NCI-H2107 treated with DMSO at 0.1 percent for 48 hours (cell line): ENCODE results near the gene GPATCH11.
A peak's percentile ranks its signal among the peaks of the same experiment; 100 is the strongest.

Source experiments
- DNase-seq: peaks from one replicate; lab custom pipeline; 2025; ENCODE audit not compliant: unreplicated experiment; lab: John Stamatoyannopoulos, UW

The GPATCH11 gene

DNA sequence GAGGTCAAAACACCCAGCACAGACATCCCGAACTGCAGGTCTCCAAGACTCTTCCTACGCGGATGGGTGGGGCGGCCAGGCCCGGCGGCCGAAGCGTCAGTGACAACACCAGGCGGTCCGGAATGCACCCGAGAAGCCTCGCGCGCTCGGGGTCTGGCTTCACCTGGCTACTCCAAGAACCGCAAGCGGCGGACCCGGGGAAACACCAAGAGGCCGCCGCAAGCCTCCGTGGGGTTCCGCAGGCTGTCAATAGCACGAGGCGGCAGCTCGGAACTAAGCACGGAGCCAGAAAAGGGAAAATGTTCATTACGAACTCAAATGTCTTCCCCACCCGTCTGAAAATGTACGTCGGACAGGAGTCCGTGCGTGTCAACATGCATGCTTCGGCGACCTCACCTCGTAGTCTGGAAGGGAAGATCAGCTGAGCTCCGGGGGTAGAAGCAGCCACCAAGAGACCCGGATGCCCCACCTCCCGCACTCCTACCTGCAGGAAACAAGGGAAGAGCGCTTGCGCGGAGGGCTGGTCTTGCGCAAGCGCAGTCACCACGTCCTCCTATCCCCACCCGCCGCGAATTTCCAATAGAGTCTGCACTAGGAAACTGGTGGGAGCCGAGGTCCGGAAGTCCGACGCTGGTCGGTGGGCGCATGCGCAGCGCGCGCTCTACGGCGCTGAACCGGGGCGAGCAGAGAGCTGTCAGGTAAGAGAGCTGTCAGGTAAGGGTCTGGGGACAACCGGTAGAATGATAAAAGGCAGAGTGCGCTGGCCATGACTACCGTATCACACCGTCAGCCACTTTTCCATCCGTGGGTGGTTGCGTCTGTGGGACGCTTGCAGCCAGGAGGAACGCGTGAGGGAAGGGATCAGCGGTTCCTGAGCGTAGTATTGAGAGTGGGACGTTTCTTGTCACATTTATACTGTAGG lies at the start of gene GPATCH11, which contains the start of gene HEATR5B:
TSS of gene GPATCH11 (plus strand) at position 646 of the 922 bp plus-strand sequence. CDS start 3,864 bp downstream, outside the sequence.
TSS of gene HEATR5B (minus strand) at position 500 of the 922 bp plus-strand sequence. CDS start 958 bp downstream, outside the sequence.
- peak; percentile 98 for DNase-seq

DNA sequence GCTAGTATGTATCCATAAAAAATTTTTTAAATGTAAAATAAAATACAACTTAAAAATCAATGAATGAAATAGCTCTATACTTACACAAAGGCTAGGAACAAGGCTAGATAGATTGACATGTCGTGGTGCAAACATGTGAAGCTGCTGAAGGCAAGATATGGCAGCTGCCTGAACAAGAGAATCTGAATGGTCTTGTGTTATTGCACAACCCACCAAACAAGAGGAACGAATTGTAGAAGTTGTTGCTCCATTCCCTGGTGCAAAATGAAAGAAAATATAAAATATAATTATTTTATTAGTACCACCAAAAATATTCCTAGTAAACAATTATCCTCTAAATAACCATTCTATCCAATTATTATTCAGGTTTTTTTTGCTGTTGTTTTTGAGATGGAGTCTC lies 46.5 kb upstream of the GPATCH11 start:
- no peak for DNase-seq

DNA sequence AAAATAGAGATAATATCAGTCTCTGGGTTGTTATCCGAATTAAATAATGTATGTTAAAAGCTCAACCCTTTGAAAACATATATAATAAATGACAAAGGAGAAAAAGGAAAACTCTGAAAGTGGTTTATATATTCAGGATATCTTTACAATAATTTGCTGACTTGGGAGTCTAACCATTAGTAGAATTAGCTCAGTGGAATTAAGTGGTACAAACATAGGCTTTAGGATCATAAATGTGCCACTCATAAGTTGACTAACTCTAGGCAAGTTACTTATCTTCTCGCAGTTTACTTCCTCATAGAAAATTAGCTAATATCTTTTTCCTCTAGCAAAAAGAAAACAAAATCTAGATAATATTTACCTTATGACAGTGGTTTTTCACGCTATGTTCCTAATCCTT lies 44.7 kb upstream of the GPATCH11 start:
- DNase-seq, result no peak

DNA sequence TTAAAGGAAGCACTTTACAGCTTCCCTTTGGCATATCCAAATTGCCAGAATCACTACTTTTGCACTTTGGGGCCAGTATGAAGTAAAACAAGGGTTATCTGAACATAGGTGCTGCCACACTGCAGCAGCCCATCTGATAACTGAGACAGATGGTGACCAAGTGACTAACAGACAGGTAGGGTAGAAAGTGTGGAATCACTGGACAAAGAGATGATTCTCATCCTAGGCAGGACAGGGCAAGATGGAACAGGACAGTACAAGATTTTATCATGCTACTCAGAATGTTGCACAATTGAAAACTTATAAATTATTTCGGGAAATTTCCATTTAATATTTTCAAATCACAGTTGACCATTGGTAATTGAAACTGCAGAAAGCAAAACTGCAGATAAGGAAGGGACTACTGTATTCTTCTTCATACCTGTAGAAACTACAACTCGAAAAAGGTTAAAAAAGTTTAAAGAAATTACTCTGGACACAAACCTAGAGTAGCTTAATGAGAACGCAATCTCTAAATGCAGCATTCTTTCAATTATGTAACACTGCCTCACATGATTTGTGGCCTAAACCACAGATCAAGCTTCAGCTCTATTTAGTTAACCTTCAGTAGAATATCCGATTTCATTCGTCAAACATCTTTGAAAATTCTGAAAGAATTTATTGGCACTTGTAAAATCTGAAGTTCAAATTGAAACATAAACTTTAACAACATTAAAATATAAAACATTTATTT lies 31.6 kb upstream of the GPATCH11 start:
- DNase-seq, result no peak

DNA sequence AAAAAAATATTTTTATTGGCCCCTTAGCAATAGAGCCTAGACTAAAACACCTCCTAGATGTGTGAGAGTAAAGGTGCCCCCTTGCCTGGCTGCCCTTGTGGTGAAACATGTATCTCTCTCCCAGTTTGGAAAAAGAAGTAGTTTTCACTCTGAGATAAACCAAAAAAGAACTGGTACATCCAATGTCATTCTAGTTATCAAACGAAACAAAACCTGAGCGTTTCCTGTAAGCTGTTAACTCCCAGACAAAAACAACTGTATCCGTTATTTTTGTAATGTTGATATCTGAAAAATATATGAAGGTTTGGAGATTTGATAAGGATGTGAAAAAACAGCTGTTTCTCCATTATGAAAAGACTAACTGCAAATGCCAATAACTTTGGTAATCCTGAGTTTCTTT lies 24.5 kb upstream of the GPATCH11 start:
- DNase-seq, result no peak

DNA sequence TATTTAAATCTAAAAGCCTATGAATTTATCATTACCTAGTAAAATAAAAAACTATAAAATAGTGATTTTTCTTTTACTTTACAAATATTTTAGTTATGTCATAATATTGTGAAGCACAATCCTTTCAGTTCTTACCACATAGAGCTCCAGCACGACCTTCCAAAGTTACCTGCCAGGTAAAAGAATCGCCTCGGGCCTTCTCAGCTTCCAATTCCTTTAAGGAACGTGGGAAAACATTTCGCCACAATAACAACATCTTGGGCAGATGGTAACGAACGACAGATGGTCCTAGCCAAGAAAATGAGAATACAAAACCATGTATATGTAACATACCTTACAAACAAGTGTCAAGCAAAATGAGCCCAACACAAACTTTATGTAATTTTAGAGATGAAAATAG lies 23.9 kb upstream of the GPATCH11 start:
- DNase-seq, result no peak

DNA sequence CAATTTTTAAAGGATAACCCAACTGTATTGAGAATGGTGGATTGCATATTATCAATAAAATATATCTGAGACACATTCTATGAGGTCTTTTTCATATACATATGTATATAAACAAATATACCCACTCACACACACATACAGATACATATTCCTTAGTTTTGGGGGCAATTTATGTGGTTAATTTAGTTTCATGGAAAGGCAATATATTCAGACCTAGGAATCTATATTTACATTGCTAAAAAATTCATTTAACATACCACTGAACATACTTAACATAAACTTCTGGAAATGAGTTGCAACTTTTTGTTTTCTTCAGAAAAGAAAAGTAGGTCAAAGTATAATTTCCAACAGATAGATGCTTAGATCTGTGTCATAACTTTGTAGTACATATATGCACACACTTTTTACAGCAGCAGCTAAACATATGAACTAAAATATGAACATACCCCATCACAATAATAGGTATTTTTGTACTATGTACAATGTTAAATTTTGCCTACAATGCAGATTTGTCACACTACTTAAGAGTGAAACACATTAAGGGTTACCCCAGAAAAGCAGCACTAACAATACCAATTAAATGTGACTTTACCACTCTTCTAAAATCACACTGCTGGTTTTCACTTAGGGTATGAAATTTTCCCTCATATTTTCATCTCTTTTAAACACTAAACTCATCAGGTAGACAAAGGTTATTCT lies 23.2 kb upstream of the GPATCH11 start:
- no peak for DNase-seq

DNA sequence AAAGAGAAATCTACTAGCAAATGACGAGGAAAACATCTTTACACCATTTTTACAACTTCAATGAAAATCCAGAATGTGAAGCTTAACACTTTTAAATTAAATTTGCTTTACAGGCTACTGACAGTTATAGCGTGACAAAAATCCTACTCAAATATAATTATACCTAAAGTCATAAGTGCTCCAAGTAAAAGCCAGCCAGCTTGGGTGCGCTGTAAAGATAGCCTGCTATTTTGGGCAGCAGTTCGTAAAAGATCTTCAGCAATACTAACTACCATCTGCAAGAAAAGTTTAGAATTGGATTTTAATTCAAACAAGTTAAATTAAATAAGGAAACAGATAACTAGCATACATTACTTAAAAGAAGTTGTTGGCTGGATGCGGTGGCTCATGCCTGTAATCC lies 22.5 kb upstream of the GPATCH11 start:
- no peak for DNase-seq

DNA sequence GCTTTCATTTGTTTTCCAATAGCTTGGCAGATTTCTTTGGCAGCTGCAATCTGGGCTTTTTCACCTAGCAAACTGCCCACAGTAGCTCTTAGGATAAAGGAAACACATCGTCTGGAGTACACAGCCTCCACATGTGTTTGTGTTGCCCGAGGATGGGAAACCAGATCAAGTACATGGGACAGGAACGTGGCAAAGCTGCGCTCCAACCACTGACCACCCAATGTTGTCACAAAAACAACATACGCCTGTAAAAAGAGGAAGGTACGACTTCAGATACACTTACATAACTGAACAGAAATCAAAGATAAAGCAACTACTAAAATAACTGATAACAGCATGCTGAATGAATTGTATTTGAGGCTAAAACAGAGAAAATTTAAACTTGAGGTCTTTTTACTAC lies 15.6 kb upstream of the GPATCH11 start:
- no peak for DNase-seq

DNA sequence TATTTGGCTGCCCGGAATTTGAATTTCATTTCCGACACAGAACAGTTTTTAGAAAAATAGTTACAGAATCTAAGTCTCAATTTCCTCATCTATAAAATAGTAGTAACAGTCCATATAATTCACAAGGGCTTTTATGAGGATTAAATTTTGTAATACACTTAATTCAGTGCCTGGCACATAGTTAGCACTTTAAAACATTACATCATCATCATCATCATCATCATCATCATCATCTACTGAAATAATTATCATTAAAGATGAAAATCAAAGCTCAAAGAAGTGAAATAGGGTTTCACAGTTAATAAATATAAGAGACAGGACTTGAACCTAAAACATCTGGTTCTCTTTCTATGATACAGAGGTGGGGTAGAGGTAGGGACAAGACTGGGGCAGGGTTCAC lies 13.4 kb upstream of the GPATCH11 start:
- no peak for DNase-seq

DNA sequence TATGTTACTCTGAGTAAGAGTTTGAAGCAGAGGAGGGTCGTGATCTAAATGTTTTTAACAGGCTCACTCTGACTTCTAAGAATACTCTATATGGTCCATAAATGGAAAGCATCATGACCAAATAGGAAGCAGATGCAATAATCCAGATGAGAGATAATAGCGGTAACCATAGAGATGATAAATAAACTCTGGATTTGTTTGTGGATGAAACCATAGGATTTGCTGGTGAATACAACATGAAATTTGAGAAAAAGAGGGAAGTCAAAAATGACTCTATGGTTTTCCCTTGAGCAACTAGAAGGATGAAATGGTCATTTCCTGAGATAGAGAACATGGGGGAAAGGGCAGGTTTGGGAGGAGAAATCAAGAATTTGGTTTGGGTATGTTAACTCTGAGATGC lies 4.1 kb upstream of the GPATCH11 start:
- no peak for DNase-seq

DNA sequence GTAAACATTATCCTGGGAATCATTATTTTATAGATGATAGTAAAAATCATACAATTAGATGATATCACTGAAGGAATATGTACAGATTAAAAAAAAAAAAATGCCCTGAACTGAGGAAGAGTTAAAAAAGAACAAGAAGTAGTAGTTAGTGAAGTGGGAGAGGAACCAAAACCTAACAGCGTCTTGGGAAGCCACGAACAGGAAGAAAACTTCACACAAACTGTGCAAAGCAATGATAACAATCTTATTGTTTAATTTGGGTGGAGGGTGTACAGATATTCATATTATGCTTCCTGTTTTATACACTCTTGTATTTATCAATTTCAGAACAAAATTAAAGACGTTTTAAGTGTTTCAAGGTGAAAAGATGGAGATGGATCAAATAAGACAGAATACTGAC lies 3.6 kb upstream of the GPATCH11 start:
- DNase-seq, result no peak

DNA sequence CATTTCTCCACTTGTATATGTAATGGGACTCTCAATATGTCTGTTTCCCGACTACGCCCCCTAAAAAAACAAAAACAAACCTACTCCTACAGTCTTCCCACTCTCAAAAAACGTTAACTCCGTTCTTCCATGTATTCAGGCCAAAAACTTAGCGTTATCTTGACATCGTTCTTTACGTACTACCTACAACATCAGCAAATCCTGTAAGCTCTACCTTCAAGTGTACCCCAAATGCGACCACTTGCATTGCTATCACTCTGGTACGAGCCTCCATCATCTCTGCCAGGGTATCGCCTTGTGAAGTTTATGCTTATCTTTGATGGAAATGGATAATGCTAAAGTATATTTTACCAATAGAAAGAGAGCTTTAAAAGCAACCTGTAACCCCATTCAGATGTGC lies 479 bp downstream of the GPATCH11 start:
- no peak for DNase-seq

DNA sequence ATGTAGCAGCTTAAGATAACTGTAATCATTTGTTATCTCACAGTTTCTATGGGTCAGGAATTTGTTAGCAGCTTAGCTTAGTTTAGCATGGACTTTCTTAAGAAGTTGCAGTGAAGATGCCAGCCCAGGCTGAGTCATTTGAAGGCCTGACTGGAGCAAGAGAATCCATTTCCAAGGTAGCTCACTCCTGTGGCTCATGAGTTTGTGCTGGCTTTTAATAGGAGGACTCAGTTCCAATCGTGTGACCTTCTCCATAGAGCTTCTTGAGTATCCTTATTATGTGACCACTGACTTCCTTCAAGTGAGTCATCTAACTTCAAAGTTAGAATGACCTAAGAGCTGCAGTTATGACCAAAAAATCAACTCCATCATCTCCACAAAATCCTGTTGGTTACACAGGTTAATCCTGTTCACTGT lies 1.4 kb downstream of the GPATCH11 start:
- DNase-seq, result no peak

DNA sequence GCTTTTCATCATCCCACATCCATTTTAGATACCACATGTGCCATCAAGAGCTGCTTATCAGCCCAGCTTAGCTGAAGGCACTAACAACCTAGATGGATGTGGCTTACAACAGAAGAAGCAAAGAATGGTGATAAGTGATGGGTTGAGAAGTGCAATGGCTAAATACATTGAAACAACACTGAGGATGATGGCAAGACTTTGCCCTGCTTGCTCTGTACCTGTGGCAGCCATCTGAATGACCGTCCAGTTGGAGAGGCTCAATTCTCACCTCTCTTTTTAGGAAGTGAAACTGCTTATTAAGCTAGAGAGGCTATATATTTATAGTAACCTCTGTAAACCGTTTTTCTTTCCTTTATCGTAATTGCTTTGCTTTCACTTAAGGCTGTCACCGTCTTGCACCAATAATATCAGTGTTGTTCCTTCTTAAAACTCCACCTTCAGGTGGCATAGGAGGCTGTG lies 5.7 kb downstream of the GPATCH11 start:
- DNase-seq, result no peak

DNA sequence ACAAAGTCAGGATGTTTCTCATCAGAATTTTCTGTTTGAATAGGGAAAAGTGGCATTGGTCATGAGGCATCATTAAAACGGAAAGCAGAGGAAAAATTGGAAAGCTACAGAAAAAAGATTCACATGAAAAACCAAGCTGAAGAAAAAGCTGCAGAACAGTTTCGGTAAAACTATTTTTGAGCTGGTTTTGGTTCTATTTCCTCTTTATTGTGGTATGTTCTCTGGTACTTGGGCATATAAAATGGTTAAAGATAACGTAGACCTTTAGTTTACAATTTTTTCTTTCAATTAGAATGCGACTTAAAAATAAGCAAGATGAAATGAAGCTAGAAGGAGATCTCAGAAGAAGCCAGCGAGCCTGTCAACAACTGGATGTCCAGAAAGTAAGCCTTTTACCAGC lies 7.6 kb downstream of the GPATCH11 start:
- DNase-seq, result no peak

DNA sequence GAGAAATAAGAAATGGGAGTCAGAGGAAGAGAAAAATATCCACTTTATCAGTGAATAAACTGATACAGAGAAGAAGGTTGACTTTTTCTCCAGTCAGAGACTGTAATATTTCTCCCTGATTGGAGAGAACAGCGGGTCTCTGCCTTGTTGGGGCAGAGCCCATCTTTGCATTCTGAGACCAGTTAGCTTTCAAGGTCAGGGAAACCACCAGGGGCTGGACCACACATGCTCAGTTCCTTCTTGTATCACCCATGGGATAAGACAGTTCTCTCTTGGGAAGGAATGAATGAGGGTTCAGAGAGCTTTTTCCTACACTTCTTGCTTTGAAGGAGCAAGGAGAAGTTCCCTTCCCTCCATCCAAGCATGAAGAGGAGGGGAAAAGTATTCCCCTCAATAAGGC lies 12.2 kb downstream of the GPATCH11 start:
- DNase-seq, result no peak

DNA sequence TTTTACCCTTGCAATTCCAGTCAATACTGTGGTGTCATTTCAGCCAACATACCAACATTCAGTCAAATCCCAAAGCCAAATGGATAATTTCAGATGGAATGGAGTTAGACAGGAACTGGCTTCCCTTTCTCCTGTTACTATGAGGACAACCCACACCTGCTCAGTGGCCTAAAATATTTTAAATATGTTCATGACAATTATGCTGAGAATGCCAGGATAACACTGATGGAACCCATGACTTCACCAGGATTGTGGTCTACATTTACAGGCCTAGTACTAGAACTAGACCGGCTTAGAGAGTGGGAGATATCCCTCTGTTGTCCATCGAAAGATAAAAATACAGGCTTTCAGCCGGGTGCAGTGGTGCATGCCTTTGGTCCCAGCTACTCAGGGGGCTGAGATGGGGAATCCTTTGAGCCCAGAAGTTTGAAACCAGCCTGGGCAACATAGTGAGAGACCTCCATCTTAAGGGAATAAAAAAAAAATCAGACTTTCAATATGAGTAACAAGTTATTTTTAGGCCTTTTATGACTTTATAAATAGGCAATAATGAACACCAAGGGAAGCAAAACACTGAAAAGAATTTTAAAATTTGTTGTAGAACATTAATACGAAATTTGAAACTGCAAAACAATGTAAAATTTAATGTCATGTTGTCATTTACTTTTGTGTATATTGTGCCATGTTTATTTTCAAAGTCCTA lies 14.2 kb downstream of the GPATCH11 start:
- no peak for DNase-seq

DNA sequence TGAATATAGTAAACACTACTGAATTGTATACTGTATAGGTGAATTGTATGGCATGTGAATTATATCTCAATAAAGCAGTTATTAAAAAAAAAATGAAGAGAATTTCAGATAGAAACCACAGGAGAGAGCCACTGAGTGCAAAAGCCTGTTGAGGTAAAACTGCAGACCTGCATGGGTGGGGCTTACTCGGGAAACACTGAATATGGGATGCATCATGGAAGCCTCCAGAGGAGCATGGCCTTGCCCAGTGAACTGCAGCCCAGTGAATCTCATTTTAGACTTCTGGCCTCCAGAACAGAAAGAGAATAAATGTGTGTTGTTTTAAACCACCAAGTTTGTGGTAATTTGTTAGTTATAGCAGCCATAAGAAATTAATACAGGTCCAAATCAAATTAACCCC lies 15.7 kb downstream of the GPATCH11 start:
- no peak for DNase-seq

DNA sequence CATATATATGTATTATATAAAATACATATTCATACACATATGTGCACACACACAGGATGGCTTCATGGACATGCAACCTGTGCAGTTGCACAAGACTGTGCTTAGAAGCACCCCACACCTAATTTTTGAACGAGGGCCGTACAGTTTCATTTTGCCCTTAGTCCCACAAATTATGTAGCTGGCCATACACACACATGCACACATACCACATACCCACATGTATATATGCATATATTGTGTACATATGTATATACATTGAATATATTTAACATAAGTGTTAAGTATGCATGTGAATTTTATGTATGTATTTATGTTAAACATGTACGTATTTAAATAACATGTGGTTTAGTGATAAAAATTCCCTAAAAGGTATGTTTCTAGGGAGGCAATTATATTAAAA lies 18.3 kb downstream of the GPATCH11 start:
- DNase-seq, result no peak

DNA sequence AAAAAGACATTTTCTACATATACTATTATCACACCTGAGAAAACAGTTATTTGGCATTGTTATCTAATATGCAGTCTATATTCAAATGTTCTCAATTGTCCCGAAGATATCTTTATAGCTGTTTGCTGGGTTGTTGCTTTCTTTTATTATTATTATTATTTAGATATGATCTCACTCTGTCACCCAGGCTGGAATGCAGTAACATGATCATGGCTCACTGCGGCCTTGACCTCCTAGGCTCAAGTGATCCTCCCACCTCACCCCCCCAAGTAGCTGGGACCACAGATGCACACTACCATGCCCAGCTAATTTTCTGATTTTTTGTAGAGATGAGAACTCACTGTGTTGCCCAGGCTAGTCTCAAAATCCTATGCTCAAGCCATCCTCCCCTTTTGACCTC lies 19.9 kb downstream of the GPATCH11 start:
- DNase-seq, result no peak
